Activated CD4-positive, alpha-beta memory T cell treated with anti-CD3 and anti-CD28 coated beads for 36 hours (primary cell): ENCODE results near the gene ZNF595. TPM values are rescaled to one million over a fixed set of nuclear protein-coding genes. Genes with fewer than 3 reads are reported as not detected.

Experiments used
- CTCF ChIA-PET: fragments of 350-600 bp; sonication (Branson Sonifier 250); formaldehyde crosslinking; loops from one replicate; lab custom pipeline; 2021; ENCODE audit warnings: antibody characterized with exemption, inconsistent platforms; lab: Charles Lee
- POLR2A ChIA-PET: fragments of 350-600 bp; sonication (Branson Sonifier 250); formaldehyde crosslinking; loops from one replicate; lab custom pipeline; 2021; ENCODE audit warnings: antibody characterized with exemption; lab: Charles Lee
- DNase-seq: peaks from one replicate; pipeline ENCODE4 v3.0.0-alpha.2; 2020
- H3K27ac Mint-ChIP-seq: one replicate; pipeline ENCODE4 v1.8.0; 2021; ENCODE audit warnings: mixed read lengths
- H3K27me3 Mint-ChIP-seq: one replicate; pipeline ENCODE4 v1.8.0; 2021; ENCODE audit warnings: mixed read lengths
- H3K36me3 Mint-ChIP-seq: one replicate; pipeline ENCODE4 v1.8.0; 2021; ENCODE audit warnings: mixed read lengths
- H3K4me1 Mint-ChIP-seq: one replicate; pipeline ENCODE4 v1.8.0; 2021; ENCODE audit warnings: low read depth, mixed read lengths
- H3K4me3 Mint-ChIP-seq: one replicate; pipeline ENCODE4 v1.8.0; 2021; ENCODE audit warnings: mild to moderate bottlenecking, mixed read lengths
- H3K9me3 Mint-ChIP-seq: one replicate; pipeline ENCODE4 v1.8.0; 2021; ENCODE audit warnings: mixed read lengths
- intact Hi-C: fragments of 100-400 bp; cut with micrococcal nuclease; formaldehyde crosslinking; loops from one replicate; pipeline ENCODE4 v1.15.1; 2023
- total RNA-seq, 2 experiments: library from RNA; stranded (reverse); gene quantifications; one replicate each; pipeline ENCODE4 v1.2.3, GENCODE V29; 2021

ZNF595 gene
- total RNA-seq, 2 experiments from 2014 or later = 6.9 to 7.4 TPM

GRCh38 chr4:125091-125771 is 72.1 kb downstream of the ZNF595 start:
- ChIA-PET CTCF (interaction anchor here (1.7 to 1.8 kb wide), 2 partner anchors 119 to 478 kb away, joined by 4 to 9 read pairs; no protein-coding TSS in a partner anchor), POLR2A (interaction anchor here (1.0 to 1.9 kb wide), 5 partner anchors 10 to 368 kb away, joined by 3 to 18 read pairs (median 8); partner anchors contain the start of gene ZNF141)
- H3K9me3 Mint-ChIP-seq = peaks cover 26% of the 10 kb centered on the region
- peak overlapping the region; percentile 96 for H3K4me3 Mint-ChIP-seq
- no peaks in the 10 kb centered on the region for H3K27me3 Mint-ChIP-seq
- H3K4me1 Mint-ChIP-seq = peaks cover 28% of the 10 kb centered on the region
- intact Hi-C loops = no loop called here
- peak overlapping the region; percentile 98 for H3K27ac Mint-ChIP-seq
- peaks cover 43% of the 10 kb centered on the region for H3K36me3 Mint-ChIP-seq
- peak; percentile 59 for DNase-seq

GRCh38 chr4:125833-126232 is 72.7 kb downstream of the ZNF595 start:
- H3K4me1 Mint-ChIP-seq = peaks cover 26% of the 10 kb centered on the region
- H3K4me3 Mint-ChIP-seq = peak overlapping the region; percentile 96
- intact Hi-C loops = no loop called here
- H3K27ac Mint-ChIP-seq = peak overlapping the region; percentile 98
- no peaks in the 10 kb centered on the region for H3K27me3 Mint-ChIP-seq
- CTCF ChIA-PET = no interaction called here
- DNase-seq = peak; percentile 17
- POLR2A ChIA-PET = no interaction called here
- H3K9me3 Mint-ChIP-seq = peaks cover 21% of the 10 kb centered on the region
- peaks cover 42% of the 10 kb centered on the region for H3K36me3 Mint-ChIP-seq

- CTCF ChIA-PET = no interaction called here
- DNase-seq = no peak
- Mint-ChIP-seq H3K36me3 (peaks cover 38% of the 10 kb centered on the region), H3K27ac (no peak overlapping the region), H3K27me3 (no peaks in the 10 kb centered on the region), H3K4me3 (no peak overlapping the region), H3K9me3 (peaks cover 27% of the 10 kb centered on the region), H3K4me1 (peaks cover 11% of the 10 kb centered on the region)
- intact Hi-C loops = no loop called here
- POLR2A ChIA-PET = no interaction called here
These were observed 79.4 kb downstream of the ZNF595 start for GRCh38 chr4:132483-132882.

Other genes starting within 250 kb of the ZNF595 start
- gene ZNF718, start 71.2 kb downstream of the ZNF595 start, total RNA-seq = 1 to 10 TPM; 7.7 TPM